Heart left ventricle (tissue), 13 donors: ENCODE data around the gene UBE2D3.

Source experiments
- CTCF ChIP-seq, 12 donors: fragments of 200-600 bp; sonication (generic) in 4 of 12; IDR thresholded peaks; one replicate each; pipeline versions ENCODE4 v1.5.0 to v1.8.0; 2018 to 2022; ENCODE audit warnings: antibody characterized with exemption in 12 of 12, mild to moderate bottlenecking in 5 of 12
- POLR2A ChIP-seq, 2 donors: fragments of 450-650 bp; IDR thresholded peaks; one replicate each; pipeline ENCODE4 v1.6.1; 2017; ENCODE audit warnings: antibody characterized with exemption in 2 of 2, mild to moderate bottlenecking in 2 of 2, moderate library complexity in 2 of 2
- donor health status: ischemic (EF 13 %, LVEDD 7.1; RV severe dilation, severe dysfunction).
- donor health status: DM: no; HTN: yes; CAD: no.
- donor health status: DM: no; HTN: no; CAD: no.
- donor health status: ischemic (EF 25% LVEDD 6.9; RV normal size, moderate dysfunction).
- donor health status: ischemic (EF 25% LVEDD 5.7; RV mildly dilated, moderate dysfunction).
- donor health status: ischemic (EF 35%, LVEDD 5.7; RV mildly dilated, moderate dysfunction).
- donor health status: nonischemic (EF 11% LVEDD 7.7; RV severe dilation, severe dysfunction).
- donor health status: DM: yes; HTN: yes; CAD: no.
- donor health status: PGD.
- donor health status: ischemic (EF 29% LVEDD 5.4; RV normal size, mild dysfunction).
- donor health status: nonischemic (EF 23%, LVEDD 6.1; RV moderate dilation, normal function).

- TF ChIP-seq POLR2A (IDR thresholded peaks at IDR 0.05), result no peak
- TF ChIP-seq CTCF (IDR thresholded peaks at IDR 0.05), result no peak
Measured at GRCh38 chr4:102860611-102861324, 33.4 kb upstream of the UBE2D3 start.
